H1 (cell line): ENCODE results near the gene CMSS1. TPM values are rescaled to one million over a fixed set of nuclear protein-coding genes. Genes with fewer than 3 reads are reported as not detected.

Experiments used
- CTCF ChIA-PET: fragments of 300-600 bp; sonication (Branson Sonifier 250); formaldehyde crosslinking; loops from one replicate; lab custom pipeline; 2021; ENCODE audit not compliant: partially characterized antibody; lab: Charles Lee
- POLR2A ChIA-PET: fragments of 300-600 bp; sonication (Branson Sonifier 250); formaldehyde crosslinking; loops from one replicate; lab custom pipeline; 2021; ENCODE audit warnings: inconsistent platforms; ENCODE audit not compliant: partially characterized antibody; lab: Charles Lee
- DNase-seq, 2 experiments: peaks; one replicate each; pipeline versions ENCODE4 v3.0.0 to v3.0.0-alpha.2; 2010 to 2022; ENCODE audit warnings: low spot score in 2 of 2, low read depth in 1 of 2, mixed read lengths in 1 of 2
- FAIRE-seq: peaks from 2 replicates; lab custom pipeline; 2011; peaks lifted over from hg19 to GRCh38; lab: Jason Lieb, UNC
- H2AFZ ChIP-seq: 2 replicates; pipeline ENCODE4 v1.8.1; 2012; ENCODE audit warnings: low read length, inconsistent platforms
- H2AK5ac ChIP-seq: 2 replicates; pipeline ENCODE4 v1.6.1; 2013; ENCODE audit warnings: low read depth, low read length
- H2BK120ac ChIP-seq: replicated peaks from 2 replicates; pipeline ENCODE3; 2013; ENCODE audit warnings: low read depth, low read length, inconsistent platforms
- H2BK12ac ChIP-seq: 2 replicates; pipeline ENCODE4 v1.6.1; 2013; ENCODE audit warnings: low read depth, low read length
- H2BK15ac ChIP-seq: 2 replicates; pipeline ENCODE4 v1.6.1; 2013; ENCODE audit warnings: low read length
- H2BK20ac ChIP-seq: 2 replicates; pipeline ENCODE4 v1.6.1; 2013; ENCODE audit warnings: low read length
- H2BK5ac ChIP-seq: 2 replicates; pipeline ENCODE4 v1.6.1; 2013; ENCODE audit warnings: low read depth, low read length
- H3K14ac ChIP-seq: 2 replicates; pipeline ENCODE4 v1.6.1; 2013; ENCODE audit warnings: inconsistent platforms; ENCODE audit not compliant: insufficient read length
- H3K18ac ChIP-seq: 2 replicates; pipeline ENCODE4 v1.6.1; 2013; ENCODE audit warnings: low read length; ENCODE audit errors: extremely low read depth
- H3K23ac ChIP-seq: 2 replicates; pipeline ENCODE4 v1.6.1; 2013; ENCODE audit warnings: inconsistent platforms; ENCODE audit not compliant: insufficient read length
- H3K23me2 ChIP-seq: 2 replicates; pipeline ENCODE4 v1.6.1; 2013; ENCODE audit warnings: low read depth, low read length
- H3K27ac ChIP-seq: 2 replicates; pipeline ENCODE4 v1.6.1; 2011; ENCODE audit warnings: low read depth, low read length, inconsistent platforms
- H3K27me3 ChIP-seq, 4 experiments: replicated peaks in 1 of 4; 1 replicate in 1 of 4; 2 replicates in 3 of 4; pipeline versions ENCODE4 v1.6.1 to v1.8.1; 2011 to 2013; ENCODE audit warnings: low read length in 3 of 4, mild to moderate bottlenecking in 3 of 4, inconsistent platforms in 2 of 4, mixed read lengths in 2 of 4, moderate library complexity in 1 of 4; ENCODE audit not compliant: control insufficient read depth in 3 of 4, insufficient read depth in 3 of 4; ENCODE audit errors: extremely low read depth in 1 of 4
- H3K36me3 ChIP-seq, 4 experiments: 2 replicates each; pipeline versions ENCODE4 v1.6.1 to v1.8.1; 2011 to 2013; ENCODE audit warnings: mild to moderate bottlenecking in 4 of 4, low read length in 3 of 4, moderate library complexity in 2 of 4, control low read depth in 1 of 4, inconsistent platforms in 1 of 4; ENCODE audit not compliant: insufficient read depth in 4 of 4, control insufficient read depth in 2 of 4
- H3K4ac ChIP-seq: replicated peaks from 2 replicates; pipeline ENCODE3; 2013; ENCODE audit warnings: low read length, low read depth, mixed read lengths, inconsistent platforms; ENCODE audit not compliant: insufficient read length
- H3K4me1 ChIP-seq, 4 experiments: replicated peaks in 1 of 4; 1 replicate in 1 of 4; 2 replicates in 3 of 4; pipeline versions ENCODE4 v1.6.1 to v1.8.1; 2011 to 2013; ENCODE audit warnings: low read length in 3 of 4, inconsistent platforms in 2 of 4, mixed read lengths in 1 of 4; ENCODE audit not compliant: insufficient read depth in 4 of 4, control insufficient read depth in 3 of 4
- H3K4me2 ChIP-seq, 2 experiments: 2 replicates each; pipeline versions ENCODE4 v1.6.1 to v1.8.1; 2011 to 2013; ENCODE audit warnings: low read depth in 2 of 2, low read length in 2 of 2, control low read depth in 1 of 2, inconsistent platforms in 1 of 2, mild to moderate bottlenecking in 1 of 2; ENCODE audit not compliant: insufficient read depth in 1 of 2
- H3K4me3 ChIP-seq, 4 experiments: fragments of 200-600, 300-600 bp in 1 of 4; sonication (generic), shearing (Covaris generic), sonication (Bioruptor Twin) in 1 of 4; 2 replicates each; pipeline versions ENCODE4 v1.5.1 to v1.8.1; 2011 to 2016; ENCODE audit warnings: low read length in 4 of 4, low read depth in 3 of 4, control low read depth in 2 of 4, inconsistent platforms in 2 of 4, mild to moderate bottlenecking in 2 of 4, mixed read lengths in 1 of 4, moderate library complexity in 1 of 4; ENCODE audit not compliant: insufficient read depth in 2 of 4; ENCODE audit errors: extremely low read depth in 1 of 4
- H3K56ac ChIP-seq: replicated peaks from 2 replicates; pipeline ENCODE3; 2013; ENCODE audit warnings: low read depth, mild to moderate bottlenecking, mixed read lengths, low read length, inconsistent platforms; ENCODE audit not compliant: insufficient read length
- H3K79me1 ChIP-seq: 2 replicates; pipeline ENCODE4 v1.6.1; 2013; ENCODE audit warnings: low read depth, low read length, control low read depth
- H3K79me2 ChIP-seq, 2 experiments: 2 replicates each; pipeline versions ENCODE4 v1.6.1 to v1.8.1; 2012 to 2013; ENCODE audit warnings: low read length in 2 of 2, mild to moderate bottlenecking in 2 of 2, inconsistent platforms in 1 of 2; ENCODE audit not compliant: insufficient read depth in 2 of 2, control insufficient read depth in 1 of 2
- H3K9ac ChIP-seq, 4 experiments: replicated peaks in 1 of 4; 1 replicate in 1 of 4; 2 replicates in 3 of 4; pipeline versions ENCODE4 v1.6.1 to v1.8.1; 2011 to 2013; ENCODE audit warnings: low read depth in 3 of 4, low read length in 3 of 4, control low read depth in 2 of 4, mild to moderate bottlenecking in 2 of 4, moderate library complexity in 2 of 4, inconsistent platforms in 1 of 4; ENCODE audit errors: extremely low read depth in 1 of 4
- H3K9me3 ChIP-seq, 2 experiments: 2 replicates each; pipeline versions ENCODE4 v1.6.1 to v1.8.1; 2012 to 2013; ENCODE audit warnings: mild to moderate bottlenecking in 2 of 2, moderate library complexity in 2 of 2, control low read depth in 1 of 2, inconsistent platforms in 1 of 2, low read depth in 1 of 2, low read length in 1 of 2, mixed read lengths in 1 of 2; ENCODE audit not compliant: insufficient read depth in 2 of 2
- H4K20me1 ChIP-seq, 2 experiments: replicated peaks in 1 of 2; 2 replicates each; pipeline versions ENCODE3 to v1.8.1; 2011 to 2013; ENCODE audit warnings: inconsistent platforms in 2 of 2, low read length in 2 of 2, mild to moderate bottlenecking in 1 of 2; ENCODE audit not compliant: insufficient read depth in 2 of 2, control insufficient read depth in 1 of 2
- H4K5ac ChIP-seq: 2 replicates; pipeline ENCODE4 v1.6.1; 2013; ENCODE audit warnings: low read length, low read depth, mixed read lengths, inconsistent platforms; ENCODE audit not compliant: insufficient read length
- H4K8ac ChIP-seq: 2 replicates; pipeline ENCODE4 v1.8.0; 2013; ENCODE audit warnings: mild to moderate bottlenecking, moderate library complexity, low read length, inconsistent platforms; ENCODE audit not compliant: insufficient read depth; ENCODE audit errors: extremely low read depth
- H4K91ac ChIP-seq: replicated peaks from 2 replicates; pipeline ENCODE3; 2013; ENCODE audit warnings: low read length, mixed read lengths, inconsistent platforms; ENCODE audit not compliant: insufficient read length
- WGBS, 2 experiments: shearing (Covaris generic) in 1 of 2; methylation state at CpG; one replicate each; pipeline versions ENCODE4 v1.1.6 to v1.1.7; 2013 to 2015; ENCODE audit warnings: low lambda C conversion rate in 2 of 2, mixed read lengths in 2 of 2, inconsistent platforms in 1 of 2, low coverage in 1 of 2, missing lambda C conversion rate in 1 of 2; ENCODE audit not compliant: insufficient replicate concordance in 2 of 2, insufficient coverage in 1 of 2, insufficient read length in 1 of 2; ENCODE audit errors: extremely low coverage in 1 of 2, missing lambda C conversion rate in 1 of 2; 5-methylcytosine and 5-hydroxymethylcytosine counted together
- polyA plus RNA-seq, 7 experiments: library from polyadenylated mRNA; depleted of rRNA in 3 of 7; stranded (reverse) in 5 of 7; unstranded in 2 of 7; fragments of >200 nt in 5 of 7; fragments of 200-250 nt in 2 of 7; gene quantifications; 1 replicate in 5 of 7; 2 replicates in 1 of 7; 4 replicates in 1 of 7; pipeline versions ENCODE4 v1.2.1 to v1.2.3, GENCODE V29; 2011 to 2013; ENCODE audit warnings: missing spikeins in 2 of 7, mixed read lengths in 2 of 7
- total RNA-seq: library from RNA; stranded (reverse); fragmentation: NEBNext Ultra II Directional; extraction: Animal tissue kit (Norgen Biotek cat#: 25700); gene quantifications from 2 replicates; pipeline ENCODE4 v1.2.1, GENCODE V29; 2021

Gene CMSS1
- total and polyA plus RNA-seq, 2 of the 8 experiments (the other 6 are each of a cell fraction or from before 2014, with no cell fraction given) = 15.2 to 75.1 TPM

DNA sequence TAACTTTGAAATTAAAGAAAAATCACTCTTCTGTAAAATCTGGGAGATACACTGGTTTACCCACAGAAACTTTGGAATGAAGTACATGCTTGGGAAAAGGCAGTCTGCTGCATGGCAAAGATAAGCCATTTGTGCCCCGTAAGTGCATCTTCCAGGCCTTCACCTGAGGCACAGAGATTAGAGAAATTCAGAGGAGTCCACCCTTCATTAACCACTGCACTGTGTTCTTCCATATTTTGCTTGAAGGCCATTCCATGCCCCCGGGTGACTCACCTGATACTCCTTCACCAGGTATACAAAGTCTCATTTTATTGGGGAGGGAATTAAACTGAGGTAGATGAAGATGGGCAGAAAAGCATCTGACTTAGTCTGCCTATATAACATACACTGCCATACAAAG is 53.0 kb downstream of the CMSS1 start:
- FAIRE-seq = no peak
- 89% methylated on average over 2 of the region's 2 CpGs; no CpG with 5 or more reads in 1 of the 2 experiments for WGBS, 2 experiments

More for the DNA sequence above, 53.0 kb downstream of the CMSS1 start:
- no peak overlapping the region for H2AK5ac ChIP-seq
- H3K23ac ChIP-seq = no peak overlapping the region
- peaks cover 7 to 42% (median 30%) of the 10 kb centered on the region in 4 experiments for H3K27me3 ChIP-seq
- no peak overlapping the region for H2BK12ac ChIP-seq
- H3K27ac ChIP-seq = no peak overlapping the region
- no peak overlapping the region for H4K5ac ChIP-seq
- peaks cover 13 to 21% of the 10 kb centered on the region in 2 experiments for H4K20me1 ChIP-seq
- H3K9me3 ChIP-seq = no peaks in the 10 kb centered on the region
- H4K8ac ChIP-seq = no peak overlapping the region
- H3K4me2 ChIP-seq = no peak overlapping the region
- CTCF ChIA-PET = interaction anchor here (0.6 to 3.1 kb wide), 7 partner anchors 24 to 383 kb away, joined by 3 to 20 read pairs (median 3); no protein-coding TSS in a partner anchor
- H3K4ac ChIP-seq = no peak overlapping the region
- no peak overlapping the region for H2AFZ ChIP-seq
- no peaks in the 10 kb centered on the region for H3K79me2 ChIP-seq
- H3K18ac ChIP-seq = no peak overlapping the region
- peaks cover 2% of the 10 kb centered on the region for H3K23me2 ChIP-seq
- no peak overlapping the region for H2BK5ac ChIP-seq
- no peak overlapping the region for H2BK15ac ChIP-seq
- DNase-seq = no peak
- H3K79me1 ChIP-seq = no peaks in the 10 kb centered on the region
- H2BK20ac ChIP-seq = no peak overlapping the region
- POLR2A ChIA-PET = interaction anchor here (0.7 kb wide), 1 partner anchor 9 kb away, joined by 3 read pairs; no protein-coding TSS in a partner anchor
- H3K56ac ChIP-seq = no peak overlapping the region
- no peaks in the 10 kb centered on the region for H3K36me3 ChIP-seq
- H2BK120ac ChIP-seq = no peak overlapping the region
- no peak overlapping the region for H3K4me3 ChIP-seq
- H4K91ac ChIP-seq = no peak overlapping the region
- peaks cover 0 to 2% (median under 1%) of the 10 kb centered on the region in 4 experiments; a peak in 4 of 7 replicates for H3K4me1 ChIP-seq
- H3K9ac ChIP-seq = no peak overlapping the region
- no peak overlapping the region for H3K14ac ChIP-seq
